ENCODE measurements around the gene NOP9. TPM values are rescaled to one million over a fixed set of nuclear protein-coding genes. Genes with fewer than 3 reads are reported as not detected.

Gene NOP9
- total RNA-seq, 1 donor from 2014 or later = 33.5 TPM

GRCh38 chr14:24300326-24300980 lies 803 bp downstream of the NOP9 start:
- intact Hi-C loops (cut with DNase I) = loop anchor here (1.0 kb wide), 1 partner anchor 11 kb away; the partner anchor contains the start of gene LTB4R
- no peak for DNase-seq (ENCODE audit: low spot score in 2 of 2)
- peak overlapping the region; percentile 51 to 84 for H3K4me3 ChIP-seq
- peaks cover 3 to 12% of the 10 kb centered on the region in 2 donors for H3K4me1 ChIP-seq
- H3K9me3 ChIP-seq = no peaks in the 10 kb centered on the region
- H3K27me3 ChIP-seq = no peaks in the 10 kb centered on the region
- no peak for TF ChIP-seq CTCF (IDR thresholded peaks at IDR 0.05)
- peaks cover 49 to 50% of the 10 kb centered on the region in 2 donors for H3K36me3 ChIP-seq
- peak overlapping the region in 1 of 2 donors; percentile 67 for H3K27ac ChIP-seq

GRCh38 chr14:24304019-24304387 lies 4.4 kb downstream of the NOP9 start:
- intact Hi-C loops (cut with DNase I) = no loop called here
- Histone ChIP-seq H3K4me3 (no peak overlapping the region), H3K36me3 (peaks cover 54 to 56% of the 10 kb centered on the region in 2 donors), H3K27ac (no peak overlapping the region), H3K9me3 (no peaks in the 10 kb centered on the region), H3K4me1 (peaks cover 3 to 12% of the 10 kb centered on the region in 2 donors), H3K27me3 (no peaks in the 10 kb centered on the region)
- TF ChIP-seq CTCF (IDR thresholded peaks at IDR 0.05) = no peak
- no peak for DNase-seq (ENCODE audit: low spot score in 2 of 2)

GRCh38 chr14:24307156-24307574 lies 7.5 kb downstream of the NOP9 start:
- H3K9me3 ChIP-seq = no peaks in the 10 kb centered on the region
- intact Hi-C loops (cut with DNase I) = no loop called here
- TF ChIP-seq CTCF (IDR thresholded peaks at IDR 0.05) = no peak
- peaks cover 8 to 14% of the 10 kb centered on the region in 2 donors for H3K4me1 ChIP-seq
- no peak for DNase-seq (ENCODE audit: low spot score in 2 of 2)
- H3K27ac ChIP-seq = no peak overlapping the region
- no peaks in the 10 kb centered on the region for H3K27me3 ChIP-seq
- H3K4me3 ChIP-seq = no peak overlapping the region
- H3K36me3 ChIP-seq = peaks cover 47 to 50% of the 10 kb centered on the region in 2 donors

- DNase-seq (ENCODE audit: low spot score in 2 of 2) = no peak
- Histone ChIP-seq H3K9me3 (no peaks in the 10 kb centered on the region), H3K36me3 (peaks cover 41 to 44% of the 10 kb centered on the region in 2 donors), H3K4me1 (peaks cover 8 to 14% of the 10 kb centered on the region in 2 donors), H3K27ac (no peak within 1 kb of the TSS), H3K27me3 (no peaks in the 10 kb centered on the region), H3K4me3 (no peak within 1 kb of the TSS)
- intact Hi-C loops (cut with DNase I) = loop anchor here (2.0 kb wide), 1 partner anchor 65 kb away; the partner anchor contains the start of gene TINF2
- TF ChIP-seq CTCF (IDR thresholded peaks at IDR 0.05) = peak; percentile 56 to 88 (median 86)
These were observed 8.1 kb downstream of the NOP9 start, which contains the start of gene CIDEB for GRCh38 chr14:24307575-24308341. CIDEB (minus strand) TSS chr14:24307977; CDS start chr14:24307858, 119 bp downstream.

DNA sequence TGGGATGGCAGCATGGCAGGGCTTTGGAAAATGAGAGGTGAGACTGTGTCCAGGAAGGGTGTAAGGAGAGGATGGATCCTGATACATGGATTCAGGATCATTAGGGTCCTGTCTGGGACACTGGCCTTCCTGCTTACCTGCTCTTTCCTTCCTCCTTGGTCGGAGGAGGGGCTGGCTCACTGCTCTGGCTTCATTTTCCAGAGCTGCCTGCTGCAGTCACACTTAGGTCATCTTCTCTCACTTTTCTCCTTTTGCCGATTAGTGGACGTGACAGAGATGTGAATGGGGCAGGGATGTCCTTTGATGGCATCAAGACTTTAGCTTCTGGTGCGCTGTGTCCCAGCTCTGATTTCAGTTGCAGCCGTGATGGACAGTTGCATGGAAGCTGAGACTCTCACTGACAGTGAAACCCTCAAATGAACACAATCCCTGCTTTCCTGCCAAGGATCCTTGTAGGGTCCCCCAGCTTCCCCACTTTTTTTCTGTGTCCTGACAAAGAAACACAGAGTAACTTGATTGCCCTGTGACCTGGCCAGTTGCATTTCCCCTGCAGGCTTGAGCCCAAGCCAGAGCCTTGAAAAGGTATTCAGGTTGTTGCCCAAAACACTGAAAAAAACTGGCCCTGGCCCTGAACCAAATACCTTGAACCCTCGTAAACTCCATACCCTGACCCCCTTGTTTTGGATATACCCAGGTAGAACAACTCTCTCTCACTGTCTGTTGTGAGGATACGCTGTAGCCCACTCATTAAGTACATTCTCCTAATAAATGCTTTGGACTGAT lies 8.9 kb downstream of the NOP9 start:
- intact Hi-C loops (cut with DNase I) = loop anchor here (2.0 kb wide), 1 partner anchor 66 kb away; the partner anchor contains the start of gene TINF2
- Histone ChIP-seq H3K9me3 (no peaks in the 10 kb centered on the region), H3K27me3 (no peaks in the 10 kb centered on the region), H3K36me3 (peaks cover 33 to 36% of the 10 kb centered on the region in 2 donors), H3K4me1 (peaks cover 8 to 14% of the 10 kb centered on the region in 2 donors), H3K4me3 (no peak overlapping the region), H3K27ac (no peak overlapping the region)
- no peak for DNase-seq (ENCODE audit: low spot score in 2 of 2)
- TF ChIP-seq CTCF (IDR thresholded peaks at IDR 0.05) = peak in 2 of 3 experiments; percentile 3 to 5
